Adipocyte (in vitro differentiated cells): ENCODE measurements around the gene ATP5PF.

Experiments used
- DNase-seq: peaks from one replicate; pipeline ENCODE4 v3.0.0-alpha.2; 2015; ENCODE audit warnings: low read depth
- H3K27me3 ChIP-seq: replicated peaks from 2 replicates; pipeline ENCODE4 v1.7.0; 2013; ENCODE audit warnings: mild to moderate bottlenecking, low read length, moderate library complexity; ENCODE audit not compliant: control insufficient read depth, insufficient read depth
- H3K36me3 ChIP-seq: 2 replicates; pipeline ENCODE4 v1.7.0; 2013; ENCODE audit warnings: low read length, mild to moderate bottlenecking, moderate library complexity; ENCODE audit not compliant: control insufficient read depth, insufficient read depth, severe bottlenecking
- H3K4me1 ChIP-seq: 2 replicates; pipeline ENCODE4 v1.7.0; 2013; ENCODE audit warnings: mild to moderate bottlenecking, low read length, moderate library complexity; ENCODE audit not compliant: control insufficient read depth, insufficient read depth
- H3K4me3 ChIP-seq: 2 replicates; pipeline ENCODE4 v1.7.0; 2013; ENCODE audit warnings: mild to moderate bottlenecking, low read length, moderate library complexity
- H3K9ac ChIP-seq: 2 replicates; pipeline ENCODE4 v1.7.0; 2013; ENCODE audit warnings: mild to moderate bottlenecking, low read length, moderate library complexity
- H3K9me3 ChIP-seq: 2 replicates; pipeline ENCODE4 v1.7.0; 2013; ENCODE audit warnings: mild to moderate bottlenecking, low read length, moderate library complexity; ENCODE audit not compliant: control insufficient read depth

Gene ATP5PF

DNA sequence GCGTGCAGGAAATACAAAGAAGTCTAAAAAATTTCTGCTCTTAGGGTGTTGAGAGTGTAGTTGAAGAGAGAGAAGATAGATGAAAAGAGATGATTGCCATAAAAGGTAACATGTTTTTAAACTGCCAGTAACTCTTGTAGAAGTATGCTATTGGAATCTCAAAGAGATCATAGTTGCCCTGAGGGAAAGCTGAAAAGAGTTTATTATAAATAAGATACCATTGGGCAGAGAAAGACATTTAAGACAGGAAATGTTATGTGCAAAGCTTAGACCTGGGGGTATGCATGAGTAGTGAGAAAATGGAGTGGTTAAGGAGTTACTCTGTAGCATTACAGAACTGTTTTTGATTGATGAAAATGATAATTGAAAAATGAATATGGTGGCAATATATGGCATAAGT is 17.7 kb upstream of the ATP5PF start:
- peak; percentile 27 for DNase-seq
- Histone ChIP-seq H3K9ac (no peak overlapping the region), H3K9me3 (no peaks in the 10 kb centered on the region), H3K4me1 (no peaks in the 10 kb centered on the region), H3K36me3 (peaks cover 52% of the 10 kb centered on the region), H3K4me3 (no peak overlapping the region), H3K27me3 (no peaks in the 10 kb centered on the region)

DNA sequence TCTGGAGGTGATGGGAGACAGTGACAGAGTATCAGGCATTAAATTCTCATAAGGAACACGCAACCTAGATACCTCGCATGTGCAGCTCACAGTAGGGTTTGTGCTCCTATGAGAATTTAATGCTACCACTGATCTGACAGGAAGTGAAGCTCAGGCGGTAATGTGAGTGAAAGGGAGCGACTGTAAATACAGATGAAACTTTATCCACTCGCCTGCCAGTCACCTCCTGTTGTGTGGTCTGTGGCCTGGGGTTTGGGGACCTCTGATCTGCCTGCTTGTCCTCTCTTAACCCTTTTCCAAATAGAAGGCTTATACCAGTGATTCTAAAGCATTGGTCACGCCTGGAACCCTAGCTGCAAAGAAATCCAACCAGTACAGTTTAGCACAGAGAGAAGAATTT is 15.4 kb upstream of the ATP5PF start:
- no peaks in the 10 kb centered on the region for H3K4me1 ChIP-seq
- no peak for DNase-seq
- no peak overlapping the region for H3K9ac ChIP-seq
- H3K4me3 ChIP-seq = no peak overlapping the region
- H3K27me3 ChIP-seq = no peaks in the 10 kb centered on the region
- H3K9me3 ChIP-seq = no peaks in the 10 kb centered on the region
- peaks cover 60% of the 10 kb centered on the region for H3K36me3 ChIP-seq

DNA sequence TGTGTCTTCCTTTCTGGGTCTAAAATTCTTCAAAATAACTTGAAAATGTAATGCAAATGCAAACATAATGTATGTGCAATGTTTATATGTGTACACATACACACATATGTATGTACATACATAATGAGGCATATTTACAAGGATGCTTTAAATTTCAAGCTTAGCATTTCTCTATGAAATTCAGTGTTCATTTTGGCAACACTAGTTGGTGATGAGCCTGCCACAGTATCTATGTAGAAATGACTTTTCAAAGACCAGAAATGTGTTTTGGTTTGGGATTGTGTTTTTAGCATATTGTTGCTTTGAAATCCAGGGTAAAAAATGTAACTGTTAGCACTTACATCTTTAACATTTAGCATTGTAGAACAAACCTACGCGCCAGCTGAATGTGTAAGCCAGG is 10.2 kb upstream of the ATP5PF start:
- no peak overlapping the region for H3K4me3 ChIP-seq
- no peaks in the 10 kb centered on the region for H3K4me1 ChIP-seq
- H3K9ac ChIP-seq = no peak overlapping the region
- no peaks in the 10 kb centered on the region for H3K27me3 ChIP-seq
- no peak for DNase-seq
- no peaks in the 10 kb centered on the region for H3K9me3 ChIP-seq
- peaks cover 42% of the 10 kb centered on the region for H3K36me3 ChIP-seq

DNA sequence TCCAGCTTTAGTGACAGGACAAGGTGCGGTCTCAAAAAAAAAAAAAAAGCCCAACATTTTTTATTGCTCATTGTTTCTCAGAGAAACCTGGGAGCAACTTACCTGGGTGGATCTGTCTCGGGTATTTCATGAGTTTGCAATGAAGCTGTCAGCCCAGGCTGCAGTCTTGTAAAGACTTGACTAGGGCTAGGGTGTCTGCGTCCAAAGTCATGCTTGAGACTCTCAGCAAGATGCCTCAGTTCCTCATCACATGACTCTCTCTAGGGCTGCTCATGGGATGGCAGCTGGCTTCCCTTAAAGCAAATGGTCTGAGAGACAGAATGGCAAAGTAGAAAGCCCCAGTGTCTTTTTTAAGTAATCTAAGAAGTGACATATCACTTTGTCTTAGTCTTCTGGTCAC is 8.2 kb upstream of the ATP5PF start:
- Histone ChIP-seq H3K4me1 (no peaks in the 10 kb centered on the region), H3K9me3 (no peaks in the 10 kb centered on the region), H3K36me3 (peaks cover 31% of the 10 kb centered on the region), H3K9ac (no peak overlapping the region), H3K27me3 (no peaks in the 10 kb centered on the region), H3K4me3 (no peak overlapping the region)
- DNase-seq = no peak

DNA sequence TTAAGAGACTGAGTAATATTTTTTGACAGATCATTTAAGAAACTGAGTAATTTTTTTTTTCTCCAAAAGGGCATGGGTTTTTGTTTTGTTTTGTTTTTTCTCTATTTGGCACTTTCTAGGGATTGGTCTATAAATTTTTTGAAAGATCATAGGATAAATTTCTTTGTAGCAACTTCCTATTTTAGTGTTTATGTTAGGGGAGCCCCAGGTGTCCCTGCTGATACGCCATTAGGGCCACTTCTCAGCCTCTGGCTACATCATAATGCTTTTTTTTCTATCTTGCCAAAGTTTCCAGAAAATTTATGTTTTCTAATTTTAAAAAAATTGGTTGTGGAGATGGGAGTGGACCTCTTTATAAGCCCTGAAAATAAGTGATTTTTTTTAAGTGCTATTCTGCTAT is 2.7 kb upstream of the ATP5PF start:
- Histone ChIP-seq H3K4me1 (peaks cover 24% of the 10 kb centered on the region), H3K9me3 (no peaks in the 10 kb centered on the region), H3K9ac (peak overlapping the region; percentile 97), H3K4me3 (no peak overlapping the region), H3K36me3 (peaks cover 9% of the 10 kb centered on the region), H3K27me3 (no peaks in the 10 kb centered on the region)
- no peak for DNase-seq

DNA sequence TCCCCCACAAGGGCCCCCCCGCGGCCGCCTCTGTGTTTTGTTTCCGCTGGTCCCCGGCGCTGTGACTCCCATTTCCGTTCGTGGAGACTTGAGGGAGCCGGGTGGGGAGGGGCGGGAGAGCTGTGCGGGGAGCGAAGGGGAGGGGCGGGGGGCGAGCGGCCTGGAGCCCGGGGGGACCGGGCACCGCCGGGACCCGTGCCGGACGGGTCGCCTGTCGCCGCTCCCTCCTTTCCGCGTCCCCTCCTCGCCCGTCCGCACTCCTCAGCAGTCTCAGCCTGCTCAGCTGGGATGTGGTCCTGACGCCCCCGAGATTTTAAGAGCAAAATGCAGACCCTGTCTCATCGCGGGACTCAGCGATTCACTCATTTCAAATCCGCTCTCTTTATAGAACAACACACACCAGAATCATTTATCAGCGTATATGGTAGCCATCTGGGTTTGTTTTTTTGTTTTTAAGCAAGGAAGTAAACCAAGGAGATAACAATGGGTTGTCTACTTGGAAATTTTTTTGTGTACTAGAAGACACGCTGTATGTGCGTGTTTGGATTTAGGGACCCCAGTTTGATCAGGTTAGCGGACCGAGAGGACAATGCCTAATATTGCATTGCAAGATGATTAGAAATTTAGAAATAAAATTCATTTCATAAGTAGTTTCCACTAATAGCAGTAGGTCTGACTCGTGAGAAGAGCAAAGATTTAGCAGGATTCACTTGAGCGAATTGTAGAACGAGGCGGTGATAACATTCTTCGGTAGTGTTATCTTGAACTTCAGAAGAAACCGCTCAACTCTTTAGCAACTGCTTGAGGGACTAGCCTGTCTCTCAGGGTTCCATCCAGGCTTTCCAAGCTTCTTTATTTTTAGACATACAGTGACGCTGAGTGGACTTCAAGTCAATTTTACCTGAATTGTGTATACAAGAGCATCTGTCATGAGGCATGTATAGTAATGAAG is 1.2 kb upstream of the ATP5PF start:
- H3K9ac ChIP-seq = peak overlapping the region; percentile 97
- peak overlapping the region; percentile 98 for H3K4me3 ChIP-seq
- peaks cover 39% of the 10 kb centered on the region for H3K4me1 ChIP-seq
- DNase-seq = peak; percentile 96
- H3K9me3 ChIP-seq = no peaks in the 10 kb centered on the region
- peaks cover 6% of the 10 kb centered on the region for H3K36me3 ChIP-seq
- no peaks in the 10 kb centered on the region for H3K27me3 ChIP-seq

DNA sequence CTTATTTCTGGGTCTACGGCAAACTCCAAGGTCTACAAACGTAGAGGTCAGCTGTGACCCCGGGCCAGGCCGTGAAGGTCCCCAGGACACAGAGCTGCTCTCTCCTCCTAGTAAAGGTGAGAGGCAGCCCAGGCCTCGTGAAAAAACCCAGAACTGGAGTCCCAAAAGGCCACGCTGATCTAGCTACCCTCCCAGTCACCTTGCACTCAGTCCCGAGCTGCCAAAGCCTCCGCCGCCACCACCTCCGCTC is 125 bp downstream of the ATP5PF start:
- Histone ChIP-seq H3K9ac (peak overlapping the region; percentile 97), H3K36me3 (peaks cover 8% of the 10 kb centered on the region), H3K4me3 (peak overlapping the region; percentile 98), H3K9me3 (no peaks in the 10 kb centered on the region), H3K27me3 (no peaks in the 10 kb centered on the region), H3K4me1 (peaks cover 44% of the 10 kb centered on the region)
- DNase-seq = no peak

DNA sequence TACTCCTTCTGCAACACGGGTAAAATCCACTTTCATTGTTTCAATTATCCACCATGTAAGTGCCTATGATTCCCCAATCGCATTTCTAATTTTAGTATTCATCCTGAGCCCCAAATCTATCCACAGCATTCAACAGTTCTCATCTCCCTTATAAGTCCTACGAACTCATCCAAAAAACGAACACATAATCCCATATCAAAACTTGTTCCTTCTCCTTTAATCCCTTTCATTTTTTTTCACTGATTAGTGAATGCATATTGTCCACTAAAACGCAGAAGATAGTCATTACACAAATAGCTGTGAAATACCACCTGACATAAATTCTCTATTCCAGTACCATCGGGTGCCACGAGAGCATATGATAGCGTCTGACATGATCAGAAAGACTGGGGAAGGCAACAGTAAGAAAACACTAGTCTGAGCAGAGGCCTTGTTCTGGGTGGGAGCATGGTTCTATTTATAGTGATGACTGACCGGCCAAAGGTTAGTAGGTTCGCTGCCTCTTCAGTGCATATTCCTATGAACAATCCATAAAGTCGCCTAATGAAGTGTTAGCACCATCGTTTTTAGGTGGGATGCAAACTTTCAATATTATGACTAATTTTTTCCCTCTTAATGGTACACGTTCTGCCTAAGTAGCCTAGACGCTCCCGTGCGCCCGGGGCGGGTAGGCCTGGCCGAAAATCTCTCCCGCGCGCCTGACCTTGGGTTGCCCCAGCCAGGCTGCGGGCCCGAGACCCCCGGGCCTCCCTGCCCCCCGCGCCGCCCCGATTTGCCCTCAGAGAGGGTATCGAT is 648 bp downstream of the ATP5PF start:
- no peaks in the 10 kb centered on the region for H3K9me3 ChIP-seq
- H3K27me3 ChIP-seq = no peaks in the 10 kb centered on the region
- DNase-seq = peak; percentile 63
- peaks cover 44% of the 10 kb centered on the region for H3K4me1 ChIP-seq
- H3K36me3 ChIP-seq = peaks cover 13% of the 10 kb centered on the region
- peak overlapping the region; percentile 97 for H3K9ac ChIP-seq
- peak overlapping the region; percentile 98 for H3K4me3 ChIP-seq

DNA sequence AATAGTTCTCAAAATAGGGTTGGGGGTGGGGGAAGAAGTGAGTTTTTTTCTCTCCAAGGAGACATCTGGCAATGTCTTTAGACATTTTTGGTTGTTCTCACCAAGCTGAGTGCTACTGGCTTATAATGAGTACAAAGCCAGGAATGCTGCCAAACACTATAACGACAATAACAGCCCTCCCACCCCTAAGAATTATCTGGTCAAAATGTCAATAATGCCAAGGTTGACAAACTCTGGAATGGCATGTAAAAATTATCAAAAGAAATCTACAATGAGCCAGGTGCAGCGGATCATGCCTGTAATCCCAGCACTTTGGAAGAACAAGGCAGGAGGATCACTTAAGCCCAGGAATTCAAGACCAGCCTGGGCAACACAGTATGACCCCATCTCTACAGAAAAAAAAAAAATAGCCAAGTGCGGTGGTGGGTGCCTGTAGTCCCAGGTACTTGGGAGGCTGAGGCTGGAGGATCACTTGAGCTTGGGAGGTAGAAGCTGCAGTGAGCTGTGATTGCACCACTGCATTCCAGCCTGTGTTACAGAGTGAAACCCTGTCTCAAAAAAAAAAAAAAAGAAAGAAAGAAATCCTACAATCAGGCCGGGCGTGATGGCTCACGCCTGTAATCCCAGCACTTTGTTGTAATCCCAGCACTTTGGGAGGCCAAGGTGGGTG is 2.5 kb downstream of the ATP5PF start:
- peaks cover 31% of the 10 kb centered on the region for H3K36me3 ChIP-seq
- H3K9ac ChIP-seq = no peak overlapping the region
- H3K4me3 ChIP-seq = peak overlapping the region; percentile 34
- no peaks in the 10 kb centered on the region for H3K9me3 ChIP-seq
- peaks cover 44% of the 10 kb centered on the region for H3K4me1 ChIP-seq
- DNase-seq = no peak
- H3K27me3 ChIP-seq = no peaks in the 10 kb centered on the region

DNA sequence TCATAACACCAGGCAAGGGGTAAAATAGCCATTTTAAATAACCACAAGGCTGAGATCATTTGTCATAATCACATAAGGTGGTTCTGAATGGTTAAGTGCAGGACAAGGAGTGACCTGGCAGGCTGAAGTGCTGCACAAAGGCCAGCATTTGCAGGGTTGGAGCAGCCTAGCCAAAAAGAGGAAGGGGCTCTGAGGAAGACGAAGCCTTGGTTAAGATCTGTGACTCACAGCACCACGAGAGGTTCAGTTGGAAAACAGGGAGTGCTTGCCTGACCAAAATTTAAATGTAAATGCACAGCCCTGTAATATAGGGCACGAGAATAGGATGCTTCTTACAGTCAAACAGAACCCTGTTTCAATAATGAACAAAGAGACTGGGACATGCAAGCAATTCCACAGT is 12.1 kb downstream of the ATP5PF start:
- DNase-seq = no peak
- no peak overlapping the region for H3K9ac ChIP-seq
- H3K27me3 ChIP-seq = no peaks in the 10 kb centered on the region
- no peak overlapping the region for H3K4me3 ChIP-seq
- no peaks in the 10 kb centered on the region for H3K4me1 ChIP-seq
- H3K9me3 ChIP-seq = no peaks in the 10 kb centered on the region
- peaks cover 71% of the 10 kb centered on the region for H3K36me3 ChIP-seq

DNA sequence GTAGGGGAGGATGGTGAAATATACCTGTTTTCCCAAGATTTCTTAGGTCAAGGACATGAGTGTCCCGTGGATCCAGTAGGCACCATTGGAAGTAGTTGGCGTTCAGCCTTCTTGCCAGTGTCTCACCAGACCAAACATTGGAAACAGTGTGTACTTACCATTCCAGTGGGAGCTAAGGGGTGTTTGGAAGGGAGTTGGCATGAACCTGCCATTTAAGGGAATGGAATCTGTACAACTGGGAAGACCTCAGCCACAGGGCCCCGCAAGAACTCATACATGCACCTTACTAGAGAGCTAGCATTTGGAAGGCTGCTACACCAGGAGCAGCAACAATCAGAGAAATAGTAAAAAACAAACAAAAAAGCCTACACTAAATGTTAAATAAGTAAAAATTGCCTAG is 12.7 kb downstream of the ATP5PF start:
- Histone ChIP-seq H3K27me3 (no peaks in the 10 kb centered on the region), H3K36me3 (peaks cover 68% of the 10 kb centered on the region), H3K9me3 (no peaks in the 10 kb centered on the region), H3K4me3 (no peak overlapping the region), H3K4me1 (no peaks in the 10 kb centered on the region), H3K9ac (no peak overlapping the region)
- DNase-seq = no peak
